Measurements from ENCODE around the gene ERP29.
"Not testable (repeated sequence)": the region's sequence is repeated elsewhere in the genome, so short reads cannot be mapped to it uniquely, and the experiment has no call there.

ERP29 gene

DNA sequence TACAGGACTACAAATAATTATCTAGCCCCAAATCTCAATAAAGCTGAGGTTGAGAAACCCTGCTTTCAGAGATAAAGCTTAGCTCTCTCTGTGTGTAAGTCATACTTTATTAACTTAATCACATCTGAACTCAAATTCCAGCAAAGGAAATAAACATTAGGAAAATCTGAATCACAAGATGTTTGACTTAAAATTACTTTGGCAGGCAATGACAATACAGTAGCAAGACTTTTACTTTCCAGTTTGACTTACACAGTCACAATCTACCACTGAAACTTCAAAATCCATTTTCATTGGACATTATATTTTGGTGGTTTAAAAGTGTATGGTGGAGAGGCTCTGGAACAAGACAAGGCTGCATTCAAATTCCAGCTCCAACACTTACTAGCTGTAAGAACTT lies 11.7 kb upstream of the ERP29 start:
- no peak for DNase-seq (ENCODE audit: low read depth in 3 of 3)

DNA sequence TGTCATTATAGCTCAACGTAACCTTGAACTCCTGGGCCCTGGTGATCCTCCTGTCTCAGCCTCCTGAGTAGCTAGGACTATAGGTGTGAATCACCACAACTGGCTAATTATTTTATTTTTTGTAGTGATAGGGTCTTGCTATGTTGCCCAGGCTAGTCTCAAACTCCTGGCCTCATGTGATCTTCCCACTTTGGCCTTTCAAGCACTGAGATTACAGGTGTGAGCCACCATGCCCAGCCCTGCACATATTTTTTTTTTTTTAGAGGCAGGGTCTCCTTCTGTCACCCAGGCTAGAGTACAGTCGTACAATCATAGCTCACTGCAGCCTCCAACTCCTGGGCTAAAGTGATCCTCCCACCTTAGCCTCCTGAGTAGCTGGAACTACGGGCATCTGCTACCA lies 9.2 kb upstream of the ERP29 start:
- no peak for DNase-seq (ENCODE audit: low read depth in 3 of 3)

DNA sequence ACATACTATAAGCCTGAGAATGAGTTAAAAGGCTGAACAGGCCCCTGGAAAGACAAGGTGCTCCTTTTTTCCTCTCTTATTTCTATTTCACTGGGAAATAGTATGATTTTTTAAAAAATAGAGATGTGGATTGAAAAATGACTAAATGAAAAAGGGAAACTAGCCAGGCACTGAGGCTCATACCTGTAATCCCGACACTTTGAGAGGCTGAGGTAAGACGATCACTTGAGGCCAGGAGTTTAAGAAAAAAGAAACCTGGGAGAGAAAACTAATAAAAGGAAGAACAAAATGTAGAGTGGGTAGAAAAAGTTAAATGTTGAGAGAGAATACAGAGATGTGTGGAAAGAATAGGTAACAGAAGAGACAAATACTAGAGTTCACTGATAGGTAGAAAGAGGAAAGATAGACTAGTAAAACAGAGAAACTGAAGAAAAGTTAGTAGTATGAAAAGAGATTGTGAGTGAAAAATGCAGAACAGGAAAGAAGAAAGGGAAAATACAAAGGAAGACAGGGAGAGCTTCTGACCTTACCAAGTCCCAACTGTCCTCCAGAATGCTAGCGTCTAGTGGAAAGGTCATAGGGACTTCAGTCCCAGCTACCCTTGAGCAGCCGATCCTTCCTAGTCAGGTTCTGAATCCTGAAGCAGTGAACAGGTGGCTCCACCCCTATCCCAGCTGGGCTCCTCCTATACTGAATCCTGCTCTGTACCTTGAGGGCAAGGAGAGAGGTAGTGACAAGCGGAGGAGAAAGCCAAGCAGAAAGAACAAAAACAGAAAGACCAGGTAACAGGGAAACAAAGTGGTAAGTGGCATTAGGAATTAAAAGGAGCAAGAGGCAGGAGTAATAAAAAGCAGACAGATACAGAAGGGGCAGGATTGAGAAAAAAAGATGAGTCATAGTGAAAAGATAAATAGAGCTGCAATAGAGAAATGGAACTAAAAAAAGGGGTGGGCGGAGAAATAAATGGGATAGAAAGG lies 7.5 kb upstream of the ERP29 start:
- no peak for DNase-seq (ENCODE audit: low read depth in 3 of 3)

DNA sequence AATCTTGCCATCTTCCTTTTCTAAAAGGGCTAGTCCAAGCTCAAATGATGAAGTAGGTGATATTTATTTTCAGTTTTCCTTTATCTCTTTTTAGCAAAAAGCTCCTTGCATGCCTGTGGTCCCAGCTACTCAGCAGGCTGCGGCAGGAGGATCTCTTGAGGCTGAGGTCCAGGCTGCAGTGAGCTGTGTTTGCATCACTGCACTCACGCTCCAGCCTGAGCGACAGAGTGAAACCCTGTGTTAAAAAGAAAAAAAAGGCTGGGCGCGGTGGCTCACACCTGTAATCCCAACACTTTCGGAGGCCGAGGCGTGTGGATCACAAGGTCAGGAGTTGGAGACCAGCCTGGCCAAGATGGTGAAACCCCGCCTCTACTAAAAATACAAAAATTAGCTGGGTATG lies 5.3 kb upstream of the ERP29 start:
- no peak for DNase-seq (ENCODE audit: low read depth in 3 of 3)

DNA sequence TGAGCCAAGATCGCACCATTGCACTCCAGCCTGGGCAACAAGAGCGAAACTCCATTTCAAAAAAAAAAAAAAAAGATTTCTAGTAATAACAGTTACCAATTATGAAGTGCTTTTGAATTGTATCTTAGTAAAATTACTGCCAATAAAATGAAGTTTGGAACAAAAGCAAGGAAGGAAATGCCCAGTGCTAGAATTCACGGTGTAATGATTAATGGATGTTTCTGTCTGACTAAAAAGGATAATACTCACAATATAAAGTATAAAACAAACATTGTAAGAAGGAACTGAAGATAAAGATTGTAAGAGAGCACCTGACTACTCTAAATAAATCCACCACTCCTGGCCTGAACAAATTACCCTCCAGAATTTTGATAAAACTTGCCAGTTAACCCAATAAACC lies 4.3 kb upstream of the ERP29 start:
- no peak for DNase-seq (ENCODE audit: low read depth in 3 of 3)

DNA sequence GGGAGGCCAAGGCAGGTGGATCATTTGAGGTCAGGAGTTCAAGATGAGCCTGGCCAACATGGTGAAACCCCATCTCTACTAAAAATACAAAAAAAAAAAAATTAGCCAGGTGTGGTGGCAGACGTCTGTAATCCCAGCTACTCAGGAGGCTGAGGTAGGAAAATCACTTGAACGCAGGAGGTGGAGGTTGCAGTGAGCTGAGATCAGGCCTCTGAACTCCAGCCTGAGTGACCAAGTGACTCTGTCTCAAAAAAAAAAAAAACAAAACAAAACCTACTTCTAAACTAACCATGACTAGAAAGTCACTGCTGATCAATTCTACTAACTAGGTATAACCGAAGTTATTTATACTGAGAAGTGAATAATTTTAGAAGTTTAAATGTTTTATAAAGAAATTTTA lies 3.6 kb upstream of the ERP29 start:
- DNase-seq (ENCODE audit: low read depth in 3 of 3), result not testable (repeated sequence)

DNA sequence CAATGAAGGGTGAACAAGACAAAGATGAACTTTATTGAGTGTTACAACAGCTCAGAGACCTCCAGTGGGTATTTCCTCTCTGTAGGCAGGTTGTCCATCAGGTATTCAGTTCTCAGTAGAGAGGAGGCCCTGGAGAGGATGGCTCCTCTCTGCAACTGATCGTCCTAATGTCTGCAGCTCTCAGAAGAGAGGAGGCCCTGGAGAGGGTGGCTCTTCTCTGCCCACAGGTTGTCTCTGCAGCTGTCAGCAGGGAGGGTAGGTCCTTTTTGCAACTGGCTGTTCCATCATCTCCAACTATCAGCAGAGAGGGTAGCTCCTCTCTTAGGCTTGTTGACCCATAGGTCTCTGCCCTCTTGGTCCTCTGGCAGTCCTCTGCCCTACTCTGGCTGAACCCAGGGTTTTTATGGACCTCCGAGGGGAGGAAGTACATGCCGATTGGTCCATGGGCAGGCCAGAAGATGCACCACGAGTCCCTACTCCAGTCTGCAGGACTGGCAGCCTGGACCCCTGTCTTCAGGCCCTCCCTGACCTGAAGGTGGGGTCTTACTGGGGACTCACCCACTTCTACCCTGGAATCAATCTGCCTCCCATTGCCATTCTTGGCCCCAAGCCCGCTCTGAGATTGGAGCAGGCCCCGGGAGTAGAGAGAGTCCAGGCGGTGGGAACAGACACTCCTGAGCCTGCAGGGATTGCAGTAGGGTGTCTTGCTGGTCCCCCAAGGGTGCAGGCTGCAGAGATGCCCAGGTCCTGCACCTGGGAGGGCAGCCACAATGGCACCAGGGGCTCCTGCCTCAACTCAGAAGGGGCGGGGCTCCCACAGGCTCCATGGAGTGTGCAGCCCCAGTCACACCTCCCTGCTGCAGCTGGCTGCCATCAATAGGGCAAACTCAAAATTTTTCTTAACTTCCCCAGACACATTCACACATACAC lies 2.5 kb upstream of the ERP29 start:
- DNase-seq (ENCODE audit: low read depth in 3 of 3), result no peak

DNA sequence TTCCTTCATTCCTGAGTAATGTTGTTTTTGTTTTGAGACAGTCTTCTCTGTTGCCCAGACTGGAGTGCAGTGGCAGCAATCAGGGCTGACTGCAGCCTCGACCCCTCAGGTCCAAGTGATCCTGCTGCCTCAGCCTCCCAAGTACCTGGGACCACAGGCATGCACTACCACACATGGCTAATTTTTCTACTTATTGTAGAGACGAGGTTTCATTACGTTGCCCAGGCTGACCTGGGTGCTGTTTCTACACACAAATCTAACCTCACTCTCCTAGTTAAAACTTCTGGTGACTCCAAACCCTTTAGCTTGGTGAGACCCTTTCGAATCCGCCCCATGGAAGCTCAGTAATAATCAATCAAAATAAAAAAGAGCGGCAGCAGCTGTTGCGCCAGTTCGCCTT lies 1.5 kb upstream of the ERP29 start:
- no peak for DNase-seq (ENCODE audit: low read depth in 3 of 3)

DNA sequence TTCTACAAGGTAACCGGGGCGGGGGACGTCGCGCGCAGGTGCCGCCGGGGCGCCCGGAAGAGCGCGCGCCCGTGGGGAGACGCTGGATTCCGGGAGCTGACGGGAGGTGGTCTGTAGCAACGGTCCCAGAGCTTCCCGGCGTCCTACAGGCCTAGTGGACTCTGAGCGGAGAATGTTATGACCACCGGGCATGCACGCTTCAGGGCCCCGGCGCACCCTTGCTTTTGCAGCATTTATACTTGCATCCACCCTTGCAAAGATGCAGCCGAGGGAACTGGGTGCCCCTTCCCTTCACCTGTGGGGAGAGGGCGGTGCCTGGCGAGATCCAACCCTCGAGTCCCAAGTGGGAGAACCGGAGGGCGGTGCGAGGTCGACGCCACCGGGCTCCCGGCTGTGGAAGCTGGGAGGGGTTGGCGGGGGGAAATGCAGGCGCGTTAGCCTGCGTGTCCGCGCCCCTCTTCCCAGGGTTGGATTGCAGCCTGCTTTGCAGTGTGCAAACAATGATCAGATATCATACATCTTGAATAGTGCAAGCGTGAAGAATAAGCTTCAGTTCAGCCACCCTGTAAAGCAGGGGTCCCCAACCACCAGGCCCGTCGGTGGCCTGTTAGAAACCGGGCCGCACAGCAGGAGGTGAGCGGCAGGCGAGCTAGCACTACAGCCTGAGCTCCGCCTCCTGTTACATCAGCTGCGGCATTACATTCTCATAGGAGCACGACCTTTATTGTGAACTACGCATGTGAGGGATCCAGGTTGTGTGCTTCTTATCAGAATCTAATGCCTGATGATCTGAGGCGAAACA lies 576 bp downstream of the ERP29 start:
- peak; percentile 31 to 68 (median 50) for DNase-seq (ENCODE audit: low read depth in 3 of 3)

DNA sequence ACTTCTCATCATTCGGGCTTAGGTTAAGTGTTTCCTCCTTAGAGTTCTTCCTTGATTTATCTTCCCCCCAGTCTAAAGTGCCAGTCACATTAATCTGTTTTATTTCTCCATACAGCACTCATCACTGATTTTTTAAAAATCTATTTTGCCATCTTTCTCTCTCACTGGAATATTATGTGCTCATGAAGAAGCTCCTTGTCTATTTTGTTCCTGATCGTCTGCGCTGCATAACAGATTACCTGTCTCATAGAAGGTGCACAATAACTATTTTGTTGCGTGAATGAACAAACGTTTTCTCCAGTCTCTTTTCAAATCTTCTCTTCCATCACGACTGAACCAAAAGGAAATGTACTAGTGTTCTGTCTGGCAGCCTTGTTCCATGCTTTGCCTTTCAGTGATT lies 2.7 kb downstream of the ERP29 start:
- DNase-seq (ENCODE audit: low read depth in 3 of 3), result no peak

DNA sequence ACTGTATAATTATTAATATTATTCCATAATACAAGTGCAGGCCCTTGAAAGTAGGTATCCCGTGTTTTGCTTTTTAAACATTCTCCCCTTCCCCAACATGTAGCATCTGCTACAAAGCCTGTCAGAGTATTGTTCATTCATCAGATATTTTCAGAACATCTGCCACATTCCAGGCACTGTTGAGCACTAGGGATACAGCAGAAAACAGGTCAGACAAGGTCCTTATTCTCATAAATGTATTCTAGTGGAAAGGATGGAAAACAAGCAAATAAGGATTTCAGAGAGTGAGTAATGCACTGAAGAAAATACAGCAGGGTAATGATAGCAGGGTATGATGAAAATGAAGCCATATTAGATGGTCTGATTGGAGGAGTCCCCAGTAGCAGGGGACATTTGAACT lies 3.8 kb downstream of the ERP29 start:
- no peak for DNase-seq (ENCODE audit: low read depth in 3 of 3)

DNA sequence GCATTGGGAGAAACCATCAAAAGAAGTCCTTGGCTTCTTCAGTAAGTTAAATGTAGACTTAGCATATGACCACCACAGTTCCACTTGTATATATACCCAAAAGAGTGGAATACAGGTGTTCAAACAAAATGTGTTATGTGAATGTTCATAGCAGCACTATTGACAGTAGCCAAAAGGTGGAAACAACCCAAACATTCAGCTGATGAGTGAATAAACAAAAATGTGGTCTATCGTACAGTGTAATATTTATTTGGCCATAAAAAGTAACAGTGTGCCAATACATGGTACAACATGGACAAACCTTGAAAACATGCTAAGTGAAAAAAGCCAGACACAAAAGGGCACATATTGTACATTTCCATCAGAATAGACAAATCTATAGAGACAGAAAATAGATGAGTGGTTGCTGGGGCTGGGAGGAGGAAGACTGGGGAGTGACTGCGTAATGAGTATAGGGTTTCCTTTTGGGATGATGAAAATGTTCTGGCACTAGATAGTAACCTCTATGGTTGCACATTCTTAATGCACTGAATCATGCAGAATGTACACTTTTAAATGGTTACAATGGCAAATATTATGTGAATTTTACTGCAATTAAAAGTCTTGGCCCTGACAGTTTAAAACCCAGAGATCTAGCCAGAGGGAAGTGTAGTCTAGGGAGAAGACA lies 5.5 kb downstream of the ERP29 start:
- no peak for DNase-seq (ENCODE audit: low read depth in 3 of 3)

DNA sequence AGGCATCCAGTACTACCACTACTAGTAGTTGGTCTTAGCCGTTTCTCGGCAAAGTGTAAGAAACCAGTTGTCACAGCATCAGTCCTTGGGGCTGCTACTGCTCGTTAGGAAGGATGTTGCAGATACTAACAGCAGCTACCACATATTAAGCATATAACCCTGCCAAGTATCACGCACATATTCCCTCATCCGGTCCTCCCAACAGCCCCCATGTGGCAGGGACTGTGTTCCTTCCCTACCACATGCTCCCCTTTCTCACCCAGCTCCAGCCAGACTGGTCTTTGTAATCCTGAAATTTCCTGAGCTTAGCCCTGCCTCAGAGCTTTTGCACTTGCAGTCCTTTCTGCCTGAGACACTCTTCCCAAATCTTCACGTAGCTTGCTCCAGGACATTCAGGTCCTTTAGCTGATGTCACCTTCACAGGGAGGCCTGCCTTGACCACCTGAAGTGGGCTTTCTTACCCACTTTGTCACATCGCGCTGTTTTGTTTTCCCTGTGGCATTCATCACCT lies 7.8 kb downstream of the ERP29 start:
- no peak for DNase-seq (ENCODE audit: low read depth in 3 of 3)

DNA sequence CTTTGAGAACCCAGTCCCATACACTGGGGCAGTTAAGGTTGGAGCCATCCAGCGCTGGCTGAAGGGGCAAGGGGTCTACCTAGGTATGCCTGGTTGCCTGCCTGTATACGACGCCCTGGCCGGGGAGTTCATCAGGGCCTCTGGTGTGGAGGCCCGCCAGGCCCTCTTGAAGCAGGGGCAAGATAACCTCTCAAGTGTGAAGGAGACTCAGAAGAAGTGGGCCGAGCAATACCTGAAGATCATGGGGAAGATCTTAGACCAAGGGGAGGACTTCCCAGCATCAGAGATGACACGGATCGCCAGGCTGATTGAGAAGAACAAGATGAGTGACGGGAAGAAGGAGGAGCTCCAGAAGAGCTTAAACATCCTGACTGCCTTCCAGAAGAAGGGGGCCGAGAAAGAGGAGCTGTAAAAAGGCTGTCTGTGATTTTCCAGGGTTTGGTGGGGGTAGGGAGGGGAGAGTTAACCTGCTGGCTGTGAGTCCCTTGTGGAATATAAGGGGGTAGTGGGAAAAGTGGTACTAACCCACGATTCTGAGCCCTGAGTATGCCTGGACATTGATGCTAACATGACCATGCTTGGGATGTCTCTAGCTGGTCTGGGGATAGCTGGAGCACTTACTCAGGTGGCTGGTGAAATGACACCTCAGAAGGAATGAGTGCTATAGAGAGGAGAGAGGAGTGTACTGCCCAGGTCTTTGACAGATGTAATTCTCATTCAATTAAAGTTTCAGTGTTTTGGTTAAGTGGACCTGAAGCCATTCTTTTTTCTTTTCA lies 9.2 kb downstream of the ERP29 start:
- DNase-seq (ENCODE audit: low read depth in 3 of 3), result no peak

DNA sequence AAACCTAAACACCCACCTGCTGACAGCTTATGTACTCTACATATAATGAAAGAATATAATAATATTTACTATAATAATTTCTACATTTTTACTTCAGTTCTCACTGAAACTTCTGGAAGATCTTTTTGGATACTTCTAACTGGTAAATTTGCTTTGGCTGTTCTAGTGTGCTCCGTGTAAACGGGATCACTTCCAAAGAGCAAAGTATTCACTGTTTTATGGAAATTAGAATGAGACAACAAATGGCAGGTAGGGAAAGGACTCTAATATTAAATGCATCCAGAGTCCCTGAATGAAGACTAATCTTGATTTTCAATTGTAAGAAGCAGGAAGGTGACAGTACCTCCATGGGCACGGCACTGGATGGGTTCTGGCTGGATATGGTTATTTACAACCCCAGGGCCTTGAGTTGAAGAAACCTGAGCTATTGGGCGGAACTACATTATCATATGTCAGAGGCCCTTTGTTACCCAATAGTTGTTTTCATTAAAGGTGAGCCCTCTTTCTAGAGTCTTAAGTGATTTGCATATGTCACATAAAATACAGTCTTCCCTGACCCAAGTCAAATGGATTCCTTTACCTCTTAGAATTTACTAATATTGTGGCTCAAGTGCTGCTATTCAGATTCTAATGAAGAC lies 10.7 kb downstream of the ERP29 start:
- DNase-seq (ENCODE audit: low read depth in 3 of 3), result no peak

DNA sequence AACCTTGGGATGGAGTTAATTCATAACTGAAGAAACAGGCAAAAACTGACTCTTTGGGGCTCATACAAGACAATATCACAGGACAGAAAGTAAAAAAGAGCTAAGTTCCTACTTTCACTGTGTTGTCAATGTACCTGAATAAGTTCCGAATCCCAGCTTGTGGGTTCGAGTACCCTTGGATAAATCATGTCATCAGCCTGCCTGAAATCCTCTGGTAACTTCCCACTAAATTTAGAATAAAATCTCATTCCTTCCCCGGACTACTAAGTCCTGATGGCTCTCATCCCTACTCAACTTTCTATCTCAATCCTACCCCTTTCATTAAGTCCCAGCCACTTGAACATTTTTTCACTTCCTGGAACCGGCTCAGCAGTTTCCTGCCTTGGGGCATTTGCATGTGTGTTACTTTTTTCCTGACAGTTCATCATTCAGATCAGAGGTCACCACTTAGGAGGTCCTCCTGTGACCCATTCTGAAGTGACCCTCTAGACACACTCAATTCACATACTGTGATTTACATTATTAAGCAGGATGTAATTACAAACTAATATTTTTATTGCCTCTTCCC lies 12.7 kb downstream of the ERP29 start:
- DNase-seq (ENCODE audit: low read depth in 3 of 3), result no peak

DNA sequence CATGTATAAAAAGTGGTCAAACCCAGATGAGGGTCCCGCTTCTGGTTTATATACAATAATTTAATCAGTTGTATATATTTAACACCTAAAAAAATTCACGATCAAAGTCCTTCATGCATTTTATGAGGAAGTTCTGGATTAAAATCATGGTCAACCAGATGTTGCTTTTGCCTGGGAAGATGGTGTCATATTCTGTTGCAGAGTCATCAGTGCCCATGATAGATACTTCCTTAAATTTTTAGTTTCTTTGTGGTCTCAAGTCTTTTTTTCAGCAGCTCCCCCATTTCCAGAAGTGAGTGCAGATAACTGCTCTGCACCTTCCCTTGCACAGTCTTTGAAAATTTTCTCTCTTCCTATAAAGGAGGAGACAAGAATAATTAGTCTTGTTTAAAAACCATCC lies 16.1 kb downstream of the ERP29 start:
- no peak for DNase-seq (ENCODE audit: low read depth in 3 of 3)

DNA sequence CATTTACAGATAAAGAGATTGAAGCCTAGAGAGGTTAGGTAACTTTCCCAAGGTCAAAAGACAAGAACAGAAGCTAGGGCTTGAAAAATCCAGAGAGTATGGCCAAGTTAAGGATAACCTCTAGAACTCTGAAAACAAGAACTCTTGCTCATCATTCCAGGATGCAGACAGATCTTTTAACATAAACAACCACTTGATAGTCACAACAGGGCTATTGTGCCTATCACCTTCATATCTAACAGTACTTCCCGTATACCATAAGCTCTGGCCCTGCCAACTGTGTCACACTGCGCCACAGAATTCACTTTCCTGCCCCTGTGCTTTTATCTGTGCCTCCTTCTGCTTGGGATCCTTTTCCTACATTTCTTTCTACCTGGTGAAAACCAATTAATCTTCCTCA lies 18.2 kb downstream of the ERP29 start:
- no peak for DNase-seq (ENCODE audit: low read depth in 3 of 3)

DNA sequence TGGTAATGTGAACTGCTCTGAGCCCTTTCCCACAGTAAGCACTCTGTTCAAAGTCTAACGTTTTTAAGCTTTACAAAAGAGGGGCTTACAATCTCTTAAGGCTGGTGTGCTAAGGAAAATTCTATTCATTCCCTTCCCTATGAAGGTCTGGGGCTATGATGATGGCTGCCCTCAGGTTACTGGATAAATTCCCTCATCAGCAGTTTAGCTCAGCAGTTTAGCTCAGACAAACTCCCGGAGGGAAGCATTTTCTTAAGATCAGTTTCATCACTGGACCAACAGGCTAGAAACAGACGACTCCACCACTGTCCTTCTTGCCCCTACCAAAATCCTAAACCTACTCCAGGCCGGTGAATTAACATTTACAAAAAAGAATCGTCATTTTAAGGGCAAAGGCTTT lies 19.1 kb downstream of the ERP29 start:
- DNase-seq (ENCODE audit: low read depth in 3 of 3), result no peak
